ENCODE results near the gene JMJD1C.
A peak's percentile ranks its signal among the peaks of the same experiment; 100 is the strongest.

The JMJD1C gene

DNA sequence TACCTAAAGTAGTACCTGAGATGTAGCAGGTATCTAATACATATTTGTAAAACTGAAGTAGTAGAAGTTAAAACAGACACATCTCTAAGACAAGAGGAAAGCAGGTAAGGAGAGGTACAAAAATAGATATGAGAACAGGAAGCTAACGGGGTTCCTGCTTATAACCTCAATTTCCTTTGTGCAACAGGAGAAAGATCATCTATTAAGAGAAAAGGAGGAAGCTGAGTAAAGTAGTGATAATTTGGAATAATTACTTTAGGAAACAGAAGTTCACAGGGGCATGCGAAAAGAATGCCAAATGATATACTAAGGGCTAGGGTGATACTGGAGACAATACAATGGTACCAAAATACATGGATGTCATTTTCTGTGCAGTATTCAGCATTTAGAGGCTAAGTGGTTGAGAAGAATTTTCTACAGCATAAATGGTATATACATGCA lies 223.9 kb downstream of the JMJD1C start:
- peak overlapping the region; percentile 41 for H3K4me3 ChIP-seq (ENCODE audit: low read length)
- H3F3A ChIP-seq (ENCODE audit: control insufficient read depth, insufficient read depth) = peaks cover 18% of the 10 kb centered on the region
- H3K9me3 ChIP-seq (ENCODE audit: control insufficient read depth, insufficient read depth, low read length) = no peaks in the 10 kb centered on the region
- H3K4me1 ChIP-seq (ENCODE audit: control insufficient read depth, low read length) = peaks cover 71% of the 10 kb centered on the region
- no peaks in the 10 kb centered on the region for H3K9me2 ChIP-seq (replicated peaks; ENCODE audit: control insufficient read depth, low read length)
- H3K27ac ChIP-seq (ENCODE audit: low read depth, low read length) = peak overlapping the region; percentile 46
- H4K20me1 ChIP-seq (ENCODE audit: control insufficient read depth, insufficient read depth, low read depth, low read length) = peaks cover 43% of the 10 kb centered on the region
- no peaks in the 10 kb centered on the region for H3K27me3 ChIP-seq (ENCODE audit: control insufficient read depth, low read length)
- H3K79me2 ChIP-seq (ENCODE audit: control insufficient read depth, low read length) = peaks cover 96% of the 10 kb centered on the region
- TF ChIP-seq, protein P1, sequence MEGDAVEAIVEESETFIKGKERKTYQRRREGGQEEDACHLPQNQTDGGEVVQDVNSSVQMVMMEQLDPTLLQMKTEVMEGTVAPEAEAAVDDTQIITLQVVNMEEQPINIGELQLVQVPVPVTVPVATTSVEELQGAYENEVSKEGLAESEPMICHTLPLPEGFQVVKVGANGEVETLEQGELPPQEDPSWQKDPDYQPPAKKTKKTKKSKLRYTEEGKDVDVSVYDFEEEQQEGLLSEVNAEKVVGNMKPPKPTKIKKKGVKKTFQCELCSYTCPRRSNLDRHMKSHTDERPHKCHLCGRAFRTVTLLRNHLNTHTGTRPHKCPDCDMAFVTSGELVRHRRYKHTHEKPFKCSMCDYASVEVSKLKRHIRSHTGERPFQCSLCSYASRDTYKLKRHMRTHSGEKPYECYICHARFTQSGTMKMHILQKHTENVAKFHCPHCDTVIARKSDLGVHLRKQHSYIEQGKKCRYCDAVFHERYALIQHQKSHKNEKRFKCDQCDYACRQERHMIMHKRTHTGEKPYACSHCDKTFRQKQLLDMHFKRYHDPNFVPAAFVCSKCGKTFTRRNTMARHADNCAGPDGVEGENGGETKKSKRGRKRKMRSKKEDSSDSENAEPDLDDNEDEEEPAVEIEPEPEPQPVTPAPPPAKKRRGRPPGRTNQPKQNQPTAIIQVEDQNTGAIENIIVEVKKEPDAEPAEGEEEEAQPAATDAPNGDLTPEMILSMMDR (IDR thresholded peaks at IDR 0.05; ENCODE audit: low read depth, low read length, poor library complexity, severe bottlenecking) = no peak
- TF ChIP-seq EZH2phosphoT487 (IDR thresholded peaks at IDR 0.05; ENCODE audit: borderline replicate concordance, low read length) = no peak
- peaks cover 10% of the 10 kb centered on the region for H3K36me3 ChIP-seq (ENCODE audit: control insufficient read depth, low read length)
- peak overlapping the region; percentile 65 for H3K4me2 ChIP-seq (ENCODE audit: low read length)

DNA sequence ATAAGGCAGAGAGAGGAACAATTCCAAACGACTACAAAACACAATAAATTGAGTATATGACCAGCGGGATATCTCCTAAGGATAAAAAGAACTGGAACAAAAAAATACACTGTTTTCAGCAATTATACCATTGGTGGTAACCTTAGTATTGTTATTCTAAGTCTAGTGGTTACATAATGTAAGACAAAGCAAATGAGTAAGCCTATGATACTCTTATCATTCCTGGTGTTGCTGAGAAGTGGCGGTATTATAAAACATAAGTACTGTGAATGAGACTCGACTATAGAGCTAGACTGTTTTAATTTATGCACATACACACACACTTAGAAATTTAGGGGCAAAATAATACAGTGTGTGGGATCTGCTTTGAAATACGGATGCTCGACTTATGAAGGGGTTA lies 225.0 kb downstream of the JMJD1C start:
- H3K9me3 ChIP-seq (ENCODE audit: control insufficient read depth, insufficient read depth, low read length) = no peaks in the 10 kb centered on the region
- no peak overlapping the region for H3K4me3 ChIP-seq (ENCODE audit: low read length)
- H3K4me1 ChIP-seq (ENCODE audit: control insufficient read depth, low read length) = peaks cover 77% of the 10 kb centered on the region
- no peaks in the 10 kb centered on the region for H3K9me2 ChIP-seq (replicated peaks; ENCODE audit: control insufficient read depth, low read length)
- H3K79me2 ChIP-seq (ENCODE audit: control insufficient read depth, low read length) = peaks cover 95% of the 10 kb centered on the region
- H3K4me2 ChIP-seq (ENCODE audit: low read length) = no peak overlapping the region
- peaks cover 41% of the 10 kb centered on the region for H4K20me1 ChIP-seq (ENCODE audit: control insufficient read depth, insufficient read depth, low read depth, low read length)
- peaks cover 5% of the 10 kb centered on the region for H3K36me3 ChIP-seq (ENCODE audit: control insufficient read depth, low read length)
- H3K27me3 ChIP-seq (ENCODE audit: control insufficient read depth, low read length) = no peaks in the 10 kb centered on the region
- peaks cover 16% of the 10 kb centered on the region for H3F3A ChIP-seq (ENCODE audit: control insufficient read depth, insufficient read depth)
- TF ChIP-seq, protein P1 (IDR thresholded peaks at IDR 0.05; ENCODE audit: low read depth, low read length, poor library complexity, severe bottlenecking) = no peak
- no peak for TF ChIP-seq EZH2phosphoT487 (IDR thresholded peaks at IDR 0.05; ENCODE audit: borderline replicate concordance, low read length)
- H3K27ac ChIP-seq (ENCODE audit: low read depth, low read length) = no peak overlapping the region

DNA sequence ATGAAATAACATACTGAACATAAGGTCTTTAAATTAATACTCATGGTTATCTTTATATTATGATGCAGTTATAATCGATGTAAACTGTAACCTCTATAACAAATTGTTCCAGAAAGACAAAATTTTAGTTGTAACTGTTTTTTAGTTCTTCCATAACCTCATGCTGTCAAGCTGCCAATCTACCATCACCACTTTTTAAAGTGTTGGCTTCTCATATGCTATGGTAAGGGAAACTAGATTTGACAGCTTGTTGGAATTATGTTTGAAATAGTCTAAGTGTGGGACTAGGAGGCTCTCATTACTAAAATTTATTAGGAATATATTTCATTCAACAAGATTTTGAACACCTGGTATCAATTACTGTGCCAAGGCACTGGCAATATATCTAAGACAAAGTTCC lies 227.3 kb downstream of the JMJD1C start:
- Histone ChIP-seq H3F3A (ENCODE audit: control insufficient read depth, insufficient read depth) (peaks cover 18% of the 10 kb centered on the region), H3K36me3 (ENCODE audit: control insufficient read depth, low read length) (peaks cover 14% of the 10 kb centered on the region), H3K79me2 (ENCODE audit: control insufficient read depth, low read length) (peaks cover 94% of the 10 kb centered on the region), H3K9me2 (replicated peaks; ENCODE audit: control insufficient read depth, low read length) (no peaks in the 10 kb centered on the region), H3K4me3 (ENCODE audit: low read length) (no peak overlapping the region), H4K20me1 (ENCODE audit: control insufficient read depth, insufficient read depth, low read depth, low read length) (peaks cover 36% of the 10 kb centered on the region), H3K4me1 (ENCODE audit: control insufficient read depth, low read length) (peaks cover 67% of the 10 kb centered on the region), H3K4me2 (ENCODE audit: low read length) (no peak overlapping the region), H3K27ac (ENCODE audit: low read depth, low read length) (no peak overlapping the region), H3K27me3 (ENCODE audit: control insufficient read depth, low read length) (no peaks in the 10 kb centered on the region), H3K9me3 (ENCODE audit: control insufficient read depth, insufficient read depth, low read length) (no peaks in the 10 kb centered on the region)
- TF ChIP-seq, protein P1 (IDR thresholded peaks at IDR 0.05; ENCODE audit: low read depth, low read length, poor library complexity, severe bottlenecking) = no peak
- TF ChIP-seq EZH2phosphoT487 (IDR thresholded peaks at IDR 0.05; ENCODE audit: borderline replicate concordance, low read length) = no peak
